Loucy (cell line): ENCODE results near the gene BMX.

Experiments
- H2AFZ ChIP-seq: fragments of 200-600 bp; sonication (generic); 2 replicates; pipeline ENCODE4 v1.6.0; 2016; ENCODE audit warnings: antibody characterized with exemption, mild to moderate bottlenecking, low read length, moderate library complexity
- H3F3A ChIP-seq: fragments of 200-600 bp; 2 replicates; pipeline ENCODE4 v1.6.0; 2016; ENCODE audit warnings: antibody characterized with exemption, low read depth, mild to moderate bottlenecking
- H3K27me3 ChIP-seq: fragments of 200-600 bp; sonication (generic); 2 replicates; pipeline ENCODE4 v1.6.1; 2014; ENCODE audit warnings: low read length, mild to moderate bottlenecking; ENCODE audit not compliant: insufficient read depth, poor library complexity, severe bottlenecking
- H3K36me3 ChIP-seq: fragments of 200-600 bp; sonication (generic); 2 replicates; pipeline ENCODE4 v1.6.1; 2016; ENCODE audit warnings: low read length; ENCODE audit not compliant: insufficient read depth
- H3K4me1 ChIP-seq: fragments of 200-600 bp; sonication (generic); 2 replicates; pipeline ENCODE4 v1.5.1; 2014; ENCODE audit warnings: low read length, mild to moderate bottlenecking; ENCODE audit not compliant: insufficient read depth, poor library complexity, severe bottlenecking
- H3K4me2 ChIP-seq: fragments of 200-600 bp; sonication (generic); 2 replicates; pipeline ENCODE4 v1.6.0; 2014; ENCODE audit warnings: antibody characterized with exemption, low read length, low read depth, mild to moderate bottlenecking; ENCODE audit not compliant: poor library complexity, severe bottlenecking
- H3K4me3 ChIP-seq: fragments of 200-600 bp; sonication (generic); 2 replicates; pipeline ENCODE4 v1.5.1; 2014; ENCODE audit warnings: low read length, mild to moderate bottlenecking, mixed read lengths; ENCODE audit not compliant: poor library complexity, severe bottlenecking
- H3K79me2 ChIP-seq: fragments of 200-600 bp; sonication (generic); 2 replicates; pipeline ENCODE4 v1.6.1; 2014; ENCODE audit warnings: low read length; ENCODE audit not compliant: insufficient read depth
- H3K9ac ChIP-seq: fragments of 200-600 bp; sonication (generic); 2 replicates; pipeline ENCODE4 v1.6.0; 2014; ENCODE audit warnings: mild to moderate bottlenecking, low read depth, low read length, moderate library complexity; ENCODE audit not compliant: poor library complexity, severe bottlenecking
- H3K9me2 ChIP-seq: fragments of 200-600 bp; sonication (generic); replicated peaks from 2 replicates; pipeline ENCODE4 v1.6.1; 2016; ENCODE audit warnings: low read depth, low read length, mixed read lengths
- H3K9me3 ChIP-seq: fragments of 200-600 bp; sonication (generic); 2 replicates; pipeline ENCODE4 v1.6.1; 2014; ENCODE audit warnings: mild to moderate bottlenecking, antibody characterized with exemption, low read length, low read depth; ENCODE audit not compliant: insufficient read depth
- H4K20me1 ChIP-seq: fragments of 200-600 bp; sonication (generic); 2 replicates; pipeline ENCODE4 v1.6.0; 2014; ENCODE audit warnings: antibody characterized with exemption, low read length, mild to moderate bottlenecking; ENCODE audit not compliant: insufficient read depth, poor library complexity, severe bottlenecking
- CTCF ChIP-seq: fragments of 200-600 bp; sonication (generic); conservative IDR thresholded peaks from 2 replicates; pipeline ENCODE4 v1.5.1; 2014; ENCODE audit warnings: mild to moderate bottlenecking, antibody characterized with exemption, low read length
- EZH2phosphoT487 ChIP-seq: fragments of 200-600 bp; IDR thresholded peaks from 2 replicates; pipeline ENCODE4 v1.6.1; 2018; ENCODE audit warnings: antibody characterized with exemption, mild to moderate bottlenecking, moderate library complexity, borderline replicate concordance

BMX gene

DNA sequence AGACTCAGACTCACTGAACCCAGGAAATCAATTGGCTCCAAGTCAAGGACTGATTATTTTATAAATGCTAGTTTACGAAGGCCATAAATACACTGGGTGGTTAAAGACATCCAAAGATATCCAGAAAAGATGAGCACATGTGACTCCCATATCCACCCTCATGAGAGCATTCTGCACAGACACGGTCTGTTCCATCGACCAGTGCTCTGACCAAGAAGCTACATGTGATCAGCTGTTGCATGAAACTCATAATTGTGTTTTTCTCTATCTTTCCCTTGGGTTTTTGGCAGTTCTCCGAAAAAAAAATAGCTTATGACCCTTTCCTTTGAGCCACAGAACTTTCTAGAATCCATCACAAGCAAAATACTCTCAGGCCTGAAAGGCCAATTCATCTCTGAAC is 4.8 kb upstream of the BMX start:
- H3K27me3 ChIP-seq = no peaks in the 10 kb centered on the region
- no peak overlapping the region for H3K9ac ChIP-seq
- no peaks in the 10 kb centered on the region for H3K4me1 ChIP-seq
- no peak overlapping the region for H3K4me3 ChIP-seq
- no peaks in the 10 kb centered on the region for H3K9me3 ChIP-seq
- H3K79me2 ChIP-seq = no peaks in the 10 kb centered on the region
- H4K20me1 ChIP-seq = no peaks in the 10 kb centered on the region
- H3F3A ChIP-seq = no peaks in the 10 kb centered on the region
- no peak for TF ChIP-seq CTCF
- TF ChIP-seq EZH2phosphoT487 = no peak
- H3K4me2 ChIP-seq = no peak overlapping the region
- H3K9me2 ChIP-seq = no peaks in the 10 kb centered on the region
- H3K36me3 ChIP-seq = no peaks in the 10 kb centered on the region
- no peak overlapping the region for H2AFZ ChIP-seq

GRCh38 chrX:15496824-15497223 is 3.8 kb upstream of the BMX start:
- no peak overlapping the region for H3K4me2 ChIP-seq
- no peaks in the 10 kb centered on the region for H3K4me1 ChIP-seq
- H3K9ac ChIP-seq = no peak overlapping the region
- H3K4me3 ChIP-seq = no peak overlapping the region
- no peak for TF ChIP-seq CTCF
- no peak for TF ChIP-seq EZH2phosphoT487
- H4K20me1 ChIP-seq = no peaks in the 10 kb centered on the region
- no peak overlapping the region; the same call in 1 of the 2 replicates for H2AFZ ChIP-seq
- no peaks in the 10 kb centered on the region for H3K79me2 ChIP-seq
- H3K36me3 ChIP-seq = no peaks in the 10 kb centered on the region
- no peaks in the 10 kb centered on the region for H3K9me2 ChIP-seq
- no peaks in the 10 kb centered on the region for H3K9me3 ChIP-seq
- H3K27me3 ChIP-seq = no peaks in the 10 kb centered on the region
- no peaks in the 10 kb centered on the region for H3F3A ChIP-seq

GRCh38 chrX:15497865-15498264 is 2.7 kb upstream of the BMX start:
- Histone ChIP-seq H3K27me3 (no peaks in the 10 kb centered on the region), H2AFZ (no peak overlapping the region)
- no peak for TF ChIP-seq EZH2phosphoT487
- peak; percentile 69 for TF ChIP-seq CTCF

More at GRCh38 chrX:15497865-15498264, 2.7 kb upstream of the BMX start:
- Histone ChIP-seq H3K9me3 (no peaks in the 10 kb centered on the region), H4K20me1 (no peaks in the 10 kb centered on the region), H3K4me1 (no peaks in the 10 kb centered on the region), H3K36me3 (no peaks in the 10 kb centered on the region), H3K9me2 (no peaks in the 10 kb centered on the region), H3K4me2 (no peak overlapping the region), H3K79me2 (no peaks in the 10 kb centered on the region), H3F3A (no peaks in the 10 kb centered on the region), H3K4me3 (no peak overlapping the region), H3K9ac (no peak overlapping the region)
